OCI-LY1 (cell line): ENCODE results near the gene COLGALT1.

ENCODE experiments used
- CTCF ChIP-seq: fragments of 200-600 bp; sonication (generic), shearing (Covaris generic); IDR thresholded peaks from 2 replicates; pipeline ENCODE4 v1.5.1; 2017; ENCODE audit warnings: mild to moderate bottlenecking, antibody characterized with exemption, low read length, moderate library complexity, mixed read lengths
- EZH2 ChIP-seq: fragments of 200-600 bp; sonication (generic), shearing (Covaris generic); IDR thresholded peaks from 2 replicates; pipeline ENCODE4 v1.8.0; 2017; ENCODE audit warnings: borderline replicate concordance, mixed run types, mild to moderate bottlenecking, antibody characterized with exemption, low read length, moderate library complexity, mixed read lengths

GRCh38 chr19:17579661-17580244 lies 24.3 kb downstream of the COLGALT1 start:
- TF ChIP-seq CTCF (no peak), EZH2 (no peak)
